A549 (cell line): ENCODE data around the gene LAMP2.

ENCODE experiments used
- EHMT2 ChIP-seq: fragments of 200-600 bp; sonication (generic); IDR thresholded peaks from 2 replicates; pipeline ENCODE4 v1.6.1; 2016; ENCODE audit warnings: antibody characterized with exemption, low read depth, mild to moderate bottlenecking, moderate library complexity
- JUN ChIP-seq, 2 experiments: fragments of >200 bp; sonication (Bioruptor Twin); formaldehyde crosslinking; IDR thresholded peaks; 2 replicates in 1 of 2; 3 replicates in 1 of 2; pipeline ENCODE4 v1.6.1; 2016 to 2017
- POLR2AphosphoS2 ChIP-seq: conservative IDR thresholded peaks from 2 replicates; pipeline ENCODE4 v1.6.1; 2012; ENCODE audit warnings: low read length, improper control_type of control experiment, inconsistent platforms
- ZFP36 ChIP-seq: fragments of 450-650 bp; IDR thresholded peaks from 2 replicates; pipeline ENCODE4 v1.6.1; 2014; ENCODE audit warnings: borderline replicate concordance; ENCODE audit not compliant: partially characterized antibody
- TF ChIP-seq, protein P1 (sequence below): fragments of >200 bp; sonication (Bioruptor Twin); formaldehyde crosslinking; IDR thresholded peaks from 3 replicates; pipeline ENCODE4 v1.5.1; 2016
- TF ChIP-seq, protein P2 (sequence below): fragments of 450-650 bp; IDR thresholded peaks from 2 replicates; pipeline ENCODE4 v1.6.1; 2014; ENCODE audit warnings: antibody characterized with exemption

DNA sequence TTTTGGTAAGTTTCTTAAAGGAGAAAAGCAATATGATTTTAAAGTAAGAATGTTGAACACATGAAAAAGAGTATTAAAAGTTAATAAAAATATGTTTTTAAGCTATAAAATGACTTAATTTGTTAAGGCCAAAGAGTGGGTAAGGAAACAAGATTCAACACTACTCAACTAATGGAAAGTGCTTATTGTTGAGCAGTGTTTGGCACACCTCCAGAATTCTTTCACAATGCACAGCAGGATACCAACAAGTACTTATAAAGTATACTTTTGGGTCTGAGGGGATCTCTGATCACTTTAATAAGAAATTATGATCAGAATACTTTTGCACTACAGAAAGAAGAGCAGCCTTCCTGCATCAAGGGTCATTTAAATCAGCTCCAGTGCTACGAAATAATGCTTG, 5.9 kb downstream of the LAMP2 start:
- TF ChIP-seq, protein P1, sequence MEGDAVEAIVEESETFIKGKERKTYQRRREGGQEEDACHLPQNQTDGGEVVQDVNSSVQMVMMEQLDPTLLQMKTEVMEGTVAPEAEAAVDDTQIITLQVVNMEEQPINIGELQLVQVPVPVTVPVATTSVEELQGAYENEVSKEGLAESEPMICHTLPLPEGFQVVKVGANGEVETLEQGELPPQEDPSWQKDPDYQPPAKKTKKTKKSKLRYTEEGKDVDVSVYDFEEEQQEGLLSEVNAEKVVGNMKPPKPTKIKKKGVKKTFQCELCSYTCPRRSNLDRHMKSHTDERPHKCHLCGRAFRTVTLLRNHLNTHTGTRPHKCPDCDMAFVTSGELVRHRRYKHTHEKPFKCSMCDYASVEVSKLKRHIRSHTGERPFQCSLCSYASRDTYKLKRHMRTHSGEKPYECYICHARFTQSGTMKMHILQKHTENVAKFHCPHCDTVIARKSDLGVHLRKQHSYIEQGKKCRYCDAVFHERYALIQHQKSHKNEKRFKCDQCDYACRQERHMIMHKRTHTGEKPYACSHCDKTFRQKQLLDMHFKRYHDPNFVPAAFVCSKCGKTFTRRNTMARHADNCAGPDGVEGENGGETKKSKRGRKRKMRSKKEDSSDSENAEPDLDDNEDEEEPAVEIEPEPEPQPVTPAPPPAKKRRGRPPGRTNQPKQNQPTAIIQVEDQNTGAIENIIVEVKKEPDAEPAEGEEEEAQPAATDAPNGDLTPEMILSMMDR: no peak
- no peak for TF ChIP-seq EHMT2
- TF ChIP-seq JUN (IDR thresholded peaks at IDR 0.05): no peak
- TF ChIP-seq ZFP36: no peak
- TF ChIP-seq, protein P2, sequence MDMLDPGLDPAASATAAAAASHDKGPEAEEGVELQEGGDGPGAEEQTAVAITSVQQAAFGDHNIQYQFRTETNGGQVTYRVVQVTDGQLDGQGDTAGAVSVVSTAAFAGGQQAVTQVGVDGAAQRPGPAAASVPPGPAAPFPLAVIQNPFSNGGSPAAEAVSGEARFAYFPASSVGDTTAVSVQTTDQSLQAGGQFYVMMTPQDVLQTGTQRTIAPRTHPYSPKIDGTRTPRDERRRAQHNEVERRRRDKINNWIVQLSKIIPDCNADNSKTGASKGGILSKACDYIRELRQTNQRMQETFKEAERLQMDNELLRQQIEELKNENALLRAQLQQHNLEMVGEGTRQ: no peak
- no peak for TF ChIP-seq POLR2AphosphoS2
